ENCODE data around the gene REN.

REN gene

GRCh38 chr1:204130981-204131892 lies 34.9 kb downstream of the REN start:
- no peaks in the 10 kb centered on the region for H3K9me3 ChIP-seq (ENCODE audit: low read length)
- no peaks in the 10 kb centered on the region for H3K9me2 ChIP-seq (ENCODE audit: low read depth, low read length)
- TF ChIP-seq EZH2 (IDR thresholded peaks at IDR 0.05; ENCODE audit: borderline replicate concordance, low read length) (no peak), CTCF (IDR thresholded peaks at IDR 0.05; ENCODE audit: low read length) (no peak)
- no peaks in the 10 kb centered on the region for H3K79me2 ChIP-seq (ENCODE audit: insufficient read depth, low read length)
- H3F3A ChIP-seq (ENCODE audit: insufficient read depth, low read length), result no peaks in the 10 kb centered on the region
- H2AFZ ChIP-seq (ENCODE audit: low read length), result no peak overlapping the region
- no peak overlapping the region for H3K9ac ChIP-seq (ENCODE audit: low read length)
- no peak overlapping the region for H3K4me3 ChIP-seq (ENCODE audit: low read depth, low read length, poor library complexity, severe bottlenecking)
- H3K27ac ChIP-seq (ENCODE audit: low read depth, low read length, poor library complexity, severe bottlenecking), result no peak overlapping the region
- H3K27me3 ChIP-seq (ENCODE audit: insufficient read depth, low read length), result no peaks in the 10 kb centered on the region; the same call in 1 of the 2 replicates
- H4K20me1 ChIP-seq (ENCODE audit: insufficient read depth, low read length), result no peaks in the 10 kb centered on the region
- no peaks in the 10 kb centered on the region for H3K36me3 ChIP-seq (ENCODE audit: insufficient read depth, low read length)
- no peaks in the 10 kb centered on the region for H3K4me1 ChIP-seq (ENCODE audit: insufficient read depth, low read length, severe bottlenecking)
- H3K4me2 ChIP-seq (ENCODE audit: low read length), result no peak overlapping the region

- Histone ChIP-seq H3K9me2 (ENCODE audit: low read depth, low read length) (no peaks in the 10 kb centered on the region), H3K79me2 (ENCODE audit: insufficient read depth, low read length) (no peaks in the 10 kb centered on the region), H3K27me3 (ENCODE audit: insufficient read depth, low read length) (no peaks in the 10 kb centered on the region; the same call in 1 of the 2 replicates), H3K4me2 (ENCODE audit: low read length) (no peak overlapping the region), H3K36me3 (ENCODE audit: insufficient read depth, low read length) (no peaks in the 10 kb centered on the region), H4K20me1 (ENCODE audit: insufficient read depth, low read length) (no peaks in the 10 kb centered on the region), H2AFZ (ENCODE audit: low read length) (no peak overlapping the region), H3K27ac (ENCODE audit: low read depth, low read length, poor library complexity, severe bottlenecking) (no peak overlapping the region), H3F3A (ENCODE audit: insufficient read depth, low read length) (no peaks in the 10 kb centered on the region), H3K9me3 (ENCODE audit: low read length) (no peaks in the 10 kb centered on the region), H3K4me3 (ENCODE audit: low read depth, low read length, poor library complexity, severe bottlenecking) (no peak overlapping the region), H3K4me1 (ENCODE audit: insufficient read depth, low read length, severe bottlenecking) (no peaks in the 10 kb centered on the region), H3K9ac (ENCODE audit: low read length) (no peak overlapping the region)
- no peak for TF ChIP-seq CTCF (IDR thresholded peaks at IDR 0.05; ENCODE audit: low read length)
Measured at GRCh38 chr1:204130178-204130577, 36.0 kb downstream of the REN start.

GRCh38 chr1:204128964-204129896 lies 36.9 kb downstream of the REN start:
- Histone ChIP-seq H2AFZ (ENCODE audit: low read length) (no peak overlapping the region), H3K27ac (ENCODE audit: low read depth, low read length, poor library complexity, severe bottlenecking) (no peak overlapping the region), H3K4me1 (ENCODE audit: insufficient read depth, low read length, severe bottlenecking) (no peaks in the 10 kb centered on the region), H3F3A (ENCODE audit: insufficient read depth, low read length) (no peaks in the 10 kb centered on the region), H3K9ac (ENCODE audit: low read length) (no peak overlapping the region), H3K36me3 (ENCODE audit: insufficient read depth, low read length) (no peaks in the 10 kb centered on the region), H3K27me3 (ENCODE audit: insufficient read depth, low read length) (no peaks in the 10 kb centered on the region; the same call in 1 of the 2 replicates), H3K9me2 (ENCODE audit: low read depth, low read length) (no peaks in the 10 kb centered on the region), H4K20me1 (ENCODE audit: insufficient read depth, low read length) (no peaks in the 10 kb centered on the region), H3K4me2 (ENCODE audit: low read length) (no peak overlapping the region), H3K4me3 (ENCODE audit: low read depth, low read length, poor library complexity, severe bottlenecking) (no peak overlapping the region), H3K79me2 (ENCODE audit: insufficient read depth, low read length) (no peaks in the 10 kb centered on the region), H3K9me3 (ENCODE audit: low read length) (no peaks in the 10 kb centered on the region)
- TF ChIP-seq EZH2 (IDR thresholded peaks at IDR 0.05; ENCODE audit: borderline replicate concordance, low read length), result no peak
- TF ChIP-seq CTCF (IDR thresholded peaks at IDR 0.05; ENCODE audit: low read length), result peak; percentile 72
